Jurkat, Clone E6-1 (cell line): ENCODE results near the gene SLC3A2.
"Not testable (repeated sequence)": the region's sequence is repeated elsewhere in the genome, so short reads cannot be mapped to it uniquely, and the experiment has no call there.

Source experiments
- DNase-seq: peaks from one replicate; pipeline ENCODE4 v3.0.0-alpha.2; 2011; ENCODE audit warnings: low read depth, low spot score
- H3K4me3 ChIP-seq: 2 replicates; pipeline ENCODE4 v1.5.1; 2011; ENCODE audit warnings: mild to moderate bottlenecking, low read length, control low read depth, moderate library complexity

SLC3A2 gene

GRCh38 chr11:62922653-62923431 is 42.1 kb downstream of the SLC3A2 start:
- peak overlapping the region; percentile 48 for H3K4me3 ChIP-seq

DNA sequence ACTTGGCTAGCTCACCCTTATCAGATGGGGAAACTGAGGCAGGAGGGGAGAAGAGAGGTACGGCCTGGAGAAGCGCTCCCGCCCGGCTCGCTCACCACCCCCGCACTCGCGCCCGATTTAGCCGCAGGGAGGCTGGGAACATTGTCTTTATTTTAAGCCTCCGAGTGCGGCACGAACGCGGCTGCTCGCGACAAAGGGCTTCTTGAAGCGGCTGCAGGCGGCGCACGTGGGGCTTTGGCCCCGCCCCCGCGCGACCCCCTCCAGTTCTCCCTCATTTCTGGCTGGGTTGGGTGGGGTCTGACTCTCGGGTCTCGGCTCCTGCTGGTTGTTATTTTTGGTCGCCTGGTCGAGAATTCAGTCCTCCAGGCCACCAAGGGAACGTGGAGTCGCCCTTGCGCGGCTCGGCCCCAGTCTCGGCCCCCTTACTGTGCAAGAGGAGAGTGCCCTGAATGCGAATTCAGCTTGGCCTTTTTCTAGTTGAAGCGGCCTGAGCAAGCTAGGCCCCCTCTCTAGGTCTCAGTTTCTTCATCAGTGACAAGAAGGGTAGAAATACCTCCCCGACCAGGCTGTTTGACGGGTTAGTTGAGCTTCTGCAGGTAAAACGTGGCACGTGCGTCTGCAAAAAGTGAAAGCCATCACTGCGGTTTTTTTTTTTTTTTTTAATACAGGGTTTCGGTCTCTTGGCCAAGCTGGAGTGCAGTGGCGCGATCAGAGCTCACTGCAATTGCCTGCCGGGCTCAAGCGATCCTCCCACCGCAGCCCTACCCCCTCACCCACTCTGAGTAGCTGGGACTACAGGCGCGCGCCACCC is 43.1 kb downstream of the SLC3A2 start:
- peak overlapping the region; percentile 48 for H3K4me3 ChIP-seq
- DNase-seq = peak; percentile 15

More at GRCh38 chr11:62922653-62923431, 42.1 kb downstream of the SLC3A2 start:
- peak; percentile 39 for DNase-seq

DNA sequence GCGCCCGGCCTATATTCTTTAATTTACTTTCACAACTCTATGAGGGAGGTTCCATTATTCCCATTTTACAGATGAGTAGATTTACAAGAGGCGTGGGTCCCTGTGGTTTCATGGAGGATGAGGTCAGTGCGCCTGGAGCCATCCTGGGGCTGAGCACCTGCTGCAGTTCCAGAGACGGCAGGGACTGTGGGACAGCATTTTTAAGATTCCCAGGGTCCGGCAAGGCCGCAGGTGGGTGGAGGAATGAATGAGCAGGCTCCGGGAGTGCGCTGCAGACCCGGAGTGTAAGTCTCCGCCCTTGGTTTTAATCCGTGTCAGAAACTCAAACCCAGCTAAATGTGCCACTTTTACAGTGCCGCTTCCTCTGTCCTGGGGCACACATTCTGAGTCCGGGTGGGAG is 44.6 kb downstream of the SLC3A2 start:
- no peak for DNase-seq
- no peak overlapping the region for H3K4me3 ChIP-seq

DNA sequence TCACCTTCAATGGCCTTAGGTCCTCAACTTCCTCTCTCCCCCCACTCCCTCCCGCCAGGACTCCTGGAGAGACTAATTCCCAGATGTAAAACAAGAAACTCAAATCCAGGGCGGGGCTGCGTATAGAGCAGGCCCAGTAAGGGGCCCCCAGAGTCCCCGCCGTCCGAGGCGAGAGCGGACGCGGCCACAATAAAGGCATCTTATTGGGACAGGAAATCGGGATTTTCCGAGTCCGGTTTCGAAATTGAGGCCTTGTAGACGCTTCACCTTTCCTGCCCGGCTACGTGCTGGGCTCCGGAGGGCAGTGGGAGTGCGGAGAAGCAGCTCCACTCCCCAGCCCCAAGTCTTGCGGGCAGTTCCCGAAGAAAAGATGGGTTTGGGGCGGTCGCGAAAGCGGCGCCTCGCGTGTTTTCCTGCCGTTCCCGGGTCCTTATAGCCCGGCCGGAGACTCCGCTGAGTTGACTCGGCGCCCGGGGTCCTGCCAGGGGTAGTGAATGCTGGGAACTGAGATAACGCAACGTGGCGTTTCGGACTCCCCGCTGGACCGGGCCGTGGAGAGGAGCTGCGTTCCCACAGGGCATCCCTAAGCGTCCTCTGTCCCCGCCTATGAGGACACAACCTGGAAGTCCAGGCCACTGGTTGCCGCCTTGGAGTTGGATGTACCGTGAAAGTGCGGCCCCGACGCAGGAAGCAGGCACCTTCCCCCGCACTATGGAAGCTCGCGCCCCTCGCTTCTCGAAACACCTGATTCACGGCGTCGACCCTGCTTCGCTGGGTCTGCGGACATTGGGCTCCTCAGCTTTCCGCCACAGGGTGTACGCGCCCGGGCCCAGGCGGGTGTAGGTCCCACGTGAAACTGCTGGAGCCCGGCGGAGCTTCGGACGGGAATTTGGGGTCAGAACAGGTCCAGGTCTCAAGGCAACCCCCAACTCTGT is 45.3 kb downstream of the SLC3A2 start:
- no peak overlapping the region for H3K4me3 ChIP-seq
- DNase-seq = no peak

- H3K4me3 ChIP-seq = no peak overlapping the region
- DNase-seq = no peak
Observed at GRCh38 chr11:62926680-62927455, 46.2 kb downstream of the SLC3A2 start.

- no peak overlapping the region for H3K4me3 ChIP-seq
- no peak for DNase-seq
Observed at GRCh38 chr11:62928011-62928410, 47.3 kb downstream of the SLC3A2 start.

DNA sequence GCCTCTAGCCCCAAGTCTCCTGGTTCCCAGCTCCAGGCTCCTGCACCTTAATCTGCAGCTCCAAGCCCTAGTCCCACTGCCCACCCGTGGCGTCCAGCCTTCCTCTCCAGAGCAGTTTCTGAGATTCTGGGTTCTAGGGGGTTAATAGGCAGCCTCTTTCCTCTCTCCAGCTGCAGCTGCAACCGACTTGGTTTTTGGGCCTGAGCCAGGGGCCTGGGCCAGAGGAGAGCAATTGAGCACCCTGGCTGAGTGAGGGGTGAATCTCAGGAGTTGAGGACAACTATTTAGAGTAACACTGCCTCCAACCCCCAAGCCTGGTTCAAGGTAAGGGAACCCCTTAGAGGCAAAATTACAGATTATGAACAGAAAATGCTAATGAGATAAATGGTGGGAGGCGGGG is 49.5 kb downstream of the SLC3A2 start:
- no peak for DNase-seq

DNA sequence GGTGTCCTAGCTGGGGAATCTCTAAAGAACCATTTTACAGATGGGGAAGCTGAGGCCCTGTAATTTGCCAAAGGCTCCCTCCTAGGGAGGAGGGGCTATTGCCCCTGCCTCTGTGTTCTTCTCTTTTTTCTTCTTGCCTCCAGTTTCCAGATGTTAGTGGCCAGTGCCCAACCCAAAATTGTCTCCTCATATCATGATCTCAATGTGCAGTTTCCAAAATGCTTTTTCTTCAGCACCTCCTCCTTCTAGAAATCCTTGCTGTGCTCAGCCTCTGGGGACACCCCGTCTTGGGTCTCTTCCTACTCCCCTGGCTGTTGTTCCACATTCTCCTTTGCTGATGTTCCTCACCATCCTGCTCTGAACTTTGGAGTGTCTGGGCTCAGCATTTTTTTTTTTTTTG is 50.0 kb downstream of the SLC3A2 start:
- DNase-seq = no peak
- no peak overlapping the region for H3K4me3 ChIP-seq

More for the DNA sequence above, 49.5 kb downstream of the SLC3A2 start:
- no peak overlapping the region for H3K4me3 ChIP-seq

- DNase-seq = no peak
Observed at GRCh38 chr11:62931499-62932278, 51.0 kb downstream of the SLC3A2 start.

GRCh38 chr11:62933285-62933684 is 52.6 kb downstream of the SLC3A2 start:
- no peak overlapping the region for H3K4me3 ChIP-seq
- no peak for DNase-seq

More at GRCh38 chr11:62931499-62932278, 51.0 kb downstream of the SLC3A2 start:
- H3K4me3 ChIP-seq = no peak overlapping the region

DNA sequence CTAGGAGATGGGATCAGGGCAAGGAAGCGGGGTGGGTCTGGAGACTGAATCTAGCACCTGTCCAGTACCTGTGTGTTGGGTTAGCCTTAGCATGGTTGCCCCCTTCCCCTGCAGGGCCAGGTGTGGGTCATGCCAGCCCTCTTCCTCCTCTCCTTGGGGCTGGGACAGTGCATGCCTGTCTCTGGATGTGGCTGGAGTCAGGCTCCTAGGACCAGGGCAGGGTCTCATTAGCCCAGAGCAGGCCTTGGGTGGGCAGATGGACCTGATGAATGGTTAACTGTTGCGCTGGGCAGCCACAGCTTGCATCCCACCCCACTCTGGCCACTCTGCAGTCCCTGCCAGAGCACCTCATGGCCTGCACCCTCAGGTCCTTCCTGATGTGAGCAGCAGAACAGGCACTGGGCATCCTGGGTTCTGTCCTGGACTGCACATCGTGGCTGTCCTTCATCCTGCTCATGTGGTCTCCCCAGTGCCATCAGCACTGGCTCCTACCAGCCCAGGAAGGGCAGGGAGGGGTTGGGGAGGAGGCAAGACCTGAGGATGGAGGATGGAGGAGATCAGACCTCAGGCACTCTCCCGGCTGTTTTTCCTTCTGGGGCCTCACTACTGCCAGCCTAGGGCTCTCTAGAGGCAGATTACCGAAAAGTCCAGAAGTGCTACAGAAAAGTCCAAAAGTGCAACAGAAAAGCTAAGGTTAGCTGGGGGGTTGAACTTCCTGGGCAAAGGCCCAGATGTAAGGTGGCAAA is 53.2 kb downstream of the SLC3A2 start:
- DNase-seq = no peak
- no peak overlapping the region for H3K4me3 ChIP-seq

DNA sequence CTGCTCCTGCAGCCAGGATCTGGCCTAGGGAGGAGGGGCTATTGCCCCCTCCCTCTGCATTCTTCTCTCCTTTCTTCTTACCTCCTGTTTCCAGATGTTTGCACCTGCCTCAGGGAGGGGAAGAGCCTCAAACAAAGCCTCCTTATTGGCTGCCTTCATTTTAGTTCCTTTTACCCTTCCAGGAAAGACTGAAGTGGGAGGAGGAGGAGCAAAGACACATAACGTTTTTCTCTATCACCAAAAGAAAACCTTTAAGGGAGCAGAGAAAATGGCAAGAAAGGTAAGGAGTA is 53.7 kb downstream of the SLC3A2 start:
- no peak overlapping the region for H3K4me3 ChIP-seq
- no peak for DNase-seq

- not testable (repeated sequence) for DNase-seq, H3K4me3 ChIP-seq
Observed at GRCh38 chr11:62937528-62937927, 56.8 kb downstream of the SLC3A2 start.
